Progenitor cell of endocrine pancreas (in vitro differentiated cells): ENCODE measurements around the gene ISYNA1. TPM values are rescaled to one million over a fixed set of nuclear protein-coding genes. Genes with fewer than 3 reads are reported as not detected.

Experiments used
- DNase-seq: peaks from one replicate; pipeline ENCODE4 v3.0.0; 2021; ENCODE audit warnings: low spot score; ENCODE audit not compliant: unreplicated experiment
- H3K27ac Mint-ChIP-seq: 2 replicates; pipeline ENCODE4 v1.8.0; 2021; ENCODE audit warnings: mild to moderate bottlenecking, moderate library complexity, mixed read lengths
- H3K27me3 Mint-ChIP-seq: 2 replicates; pipeline ENCODE4 v1.8.0; 2021; ENCODE audit warnings: mixed read lengths
- H3K36me3 Mint-ChIP-seq: 2 replicates; pipeline ENCODE4 v1.8.0; 2022; ENCODE audit warnings: mixed read lengths; ENCODE audit not compliant: insufficient read depth
- H3K4me1 Mint-ChIP-seq: 2 replicates; pipeline ENCODE4 v1.8.0; 2021; ENCODE audit warnings: low read depth, mixed read lengths
- H3K4me3 Mint-ChIP-seq: 2 replicates; pipeline ENCODE4 v1.8.0; 2021; ENCODE audit warnings: low read depth, mild to moderate bottlenecking, moderate library complexity, mixed read lengths
- H3K9me3 Mint-ChIP-seq: 2 replicates; pipeline ENCODE4 v1.8.0; 2021; ENCODE audit warnings: low read depth, mixed read lengths
- total RNA-seq: library from RNA; stranded (reverse); gene quantifications from 2 replicates; pipeline ENCODE4 v1.2.1, GENCODE V29; 2021
- TF ChIP-seq, protein P1 (sequence below): fragments of 200-600 bp; sonication (generic); IDR thresholded peaks from one replicate; pipeline ENCODE4 v1.5.0; 2021; ENCODE audit warnings: antibody characterized with exemption, mild to moderate bottlenecking; ENCODE audit not compliant: unreplicated experiment

ISYNA1 gene
- total RNA-seq, 1 donor from 2014 or later = 234 TPM

DNA sequence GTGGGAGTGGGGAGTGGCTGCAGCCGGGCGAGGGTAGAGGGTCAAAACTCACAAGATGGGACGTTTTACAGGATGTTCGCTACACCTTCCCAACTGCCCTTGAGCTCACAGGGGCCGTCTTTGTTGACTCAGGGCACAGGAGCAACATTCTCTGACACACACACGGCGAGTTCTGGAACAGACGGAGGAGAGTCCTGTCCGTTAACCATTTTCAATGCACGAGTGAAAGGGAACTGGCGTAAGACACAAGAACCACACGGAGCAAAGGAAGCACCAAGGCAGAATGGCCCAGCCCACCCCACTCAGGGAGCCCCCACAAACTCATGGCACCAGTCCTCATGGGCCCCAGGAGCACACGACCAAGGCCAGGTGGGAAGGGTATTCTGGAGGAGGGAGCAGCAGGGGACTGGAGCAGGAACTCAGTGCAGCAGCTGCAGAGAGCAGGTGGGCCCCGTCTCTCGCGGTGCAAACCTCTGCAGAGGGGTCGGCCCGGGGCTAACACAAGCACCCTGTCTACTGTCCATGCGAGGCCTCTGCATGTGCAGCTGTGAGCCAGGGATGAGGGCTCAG is 37.9 kb upstream of the ISYNA1 start:
- Mint-ChIP-seq H3K27me3 (no peaks in the 10 kb centered on the region), H3K4me1 (peaks cover 8% of the 10 kb centered on the region), H3K36me3 (no peaks in the 10 kb centered on the region), H3K4me3 (no peak overlapping the region), H3K27ac (no peak overlapping the region), H3K9me3 (no peaks in the 10 kb centered on the region)
- DNase-seq = no peak
- TF ChIP-seq, protein P1, sequence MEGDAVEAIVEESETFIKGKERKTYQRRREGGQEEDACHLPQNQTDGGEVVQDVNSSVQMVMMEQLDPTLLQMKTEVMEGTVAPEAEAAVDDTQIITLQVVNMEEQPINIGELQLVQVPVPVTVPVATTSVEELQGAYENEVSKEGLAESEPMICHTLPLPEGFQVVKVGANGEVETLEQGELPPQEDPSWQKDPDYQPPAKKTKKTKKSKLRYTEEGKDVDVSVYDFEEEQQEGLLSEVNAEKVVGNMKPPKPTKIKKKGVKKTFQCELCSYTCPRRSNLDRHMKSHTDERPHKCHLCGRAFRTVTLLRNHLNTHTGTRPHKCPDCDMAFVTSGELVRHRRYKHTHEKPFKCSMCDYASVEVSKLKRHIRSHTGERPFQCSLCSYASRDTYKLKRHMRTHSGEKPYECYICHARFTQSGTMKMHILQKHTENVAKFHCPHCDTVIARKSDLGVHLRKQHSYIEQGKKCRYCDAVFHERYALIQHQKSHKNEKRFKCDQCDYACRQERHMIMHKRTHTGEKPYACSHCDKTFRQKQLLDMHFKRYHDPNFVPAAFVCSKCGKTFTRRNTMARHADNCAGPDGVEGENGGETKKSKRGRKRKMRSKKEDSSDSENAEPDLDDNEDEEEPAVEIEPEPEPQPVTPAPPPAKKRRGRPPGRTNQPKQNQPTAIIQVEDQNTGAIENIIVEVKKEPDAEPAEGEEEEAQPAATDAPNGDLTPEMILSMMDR = no peak

DNA sequence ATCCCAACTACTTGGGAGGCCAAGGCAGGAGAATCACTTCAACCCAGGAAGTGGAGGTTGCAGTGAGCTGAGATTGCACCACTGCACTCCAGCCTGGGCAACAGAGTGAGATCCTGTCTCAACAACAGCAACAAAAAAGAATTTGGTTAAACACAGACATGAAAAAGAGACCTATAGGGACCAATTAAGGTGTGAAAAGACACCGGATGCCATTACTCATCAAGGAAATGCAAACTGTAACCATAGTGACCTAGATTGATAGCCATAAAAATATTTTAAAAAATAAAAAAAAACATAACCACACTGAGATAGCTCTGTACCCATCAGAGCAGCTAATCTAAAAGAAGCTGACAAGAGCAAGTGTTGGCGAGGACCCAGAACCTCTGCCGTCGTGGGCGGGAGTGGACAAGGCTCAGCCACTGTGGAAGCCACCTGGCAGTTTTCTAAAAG is 37.1 kb upstream of the ISYNA1 start:
- no peak overlapping the region for H3K4me3 Mint-ChIP-seq
- H3K36me3 Mint-ChIP-seq = no peaks in the 10 kb centered on the region
- TF ChIP-seq, protein P1 = no peak
- no peaks in the 10 kb centered on the region for H3K27me3 Mint-ChIP-seq
- DNase-seq = no peak
- H3K9me3 Mint-ChIP-seq = no peaks in the 10 kb centered on the region
- peaks cover 8% of the 10 kb centered on the region for H3K4me1 Mint-ChIP-seq
- peak overlapping the region; percentile 75 for H3K27ac Mint-ChIP-seq

DNA sequence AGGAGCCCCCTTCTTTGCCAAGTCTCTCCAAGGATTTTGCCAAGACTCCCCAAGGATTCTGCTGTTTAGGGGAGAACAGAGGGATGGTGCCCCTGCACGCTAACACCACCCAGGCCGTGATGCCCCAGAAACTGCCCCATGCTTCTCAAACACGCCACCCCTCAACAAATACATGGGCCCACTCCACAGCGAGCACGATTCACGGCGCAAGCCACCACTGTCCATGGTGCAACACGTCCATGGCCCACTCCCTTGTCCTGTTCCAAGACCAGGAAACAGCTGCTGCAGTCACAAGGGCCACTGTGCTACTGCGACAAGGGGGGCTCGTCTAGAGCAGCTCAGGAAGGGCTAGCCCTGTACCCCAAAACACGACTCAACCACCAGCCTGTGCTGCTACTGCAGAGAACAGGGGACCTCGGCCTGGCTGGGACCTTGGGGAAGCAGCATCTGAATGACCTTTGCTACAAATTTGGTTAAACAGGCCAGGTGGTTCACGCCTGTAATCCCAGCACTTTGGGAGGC is 36.5 kb upstream of the ISYNA1 start:
- H3K4me1 Mint-ChIP-seq = peaks cover 12% of the 10 kb centered on the region
- H3K27me3 Mint-ChIP-seq = no peaks in the 10 kb centered on the region
- H3K4me3 Mint-ChIP-seq = no peak overlapping the region
- no peak for DNase-seq
- H3K36me3 Mint-ChIP-seq = no peaks in the 10 kb centered on the region
- TF ChIP-seq, protein P1 = no peak
- H3K27ac Mint-ChIP-seq = no peak overlapping the region
- no peaks in the 10 kb centered on the region for H3K9me3 Mint-ChIP-seq

DNA sequence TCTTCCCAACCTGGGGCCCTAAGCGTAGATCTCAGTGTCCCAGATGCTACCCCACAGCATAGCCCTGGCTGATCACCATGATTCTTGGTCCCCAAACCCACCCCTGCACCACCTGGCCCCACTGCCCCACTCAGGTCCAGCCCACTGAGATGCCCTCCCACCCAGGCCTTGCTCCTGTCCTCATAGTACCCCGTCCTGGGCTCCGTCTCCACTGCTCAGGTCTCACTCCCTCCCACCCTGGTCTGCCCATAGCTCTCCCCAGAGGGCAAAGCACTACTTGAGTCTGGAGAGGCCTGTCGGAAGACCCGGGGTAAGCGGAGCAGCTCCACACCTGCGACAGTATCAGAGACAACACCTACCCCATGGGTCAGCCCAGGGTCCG is 35.8 kb upstream of the ISYNA1 start:
- no peaks in the 10 kb centered on the region for H3K27me3 Mint-ChIP-seq
- DNase-seq = no peak
- H3K36me3 Mint-ChIP-seq = no peaks in the 10 kb centered on the region
- H3K27ac Mint-ChIP-seq = no peak overlapping the region
- peaks cover 16% of the 10 kb centered on the region for H3K4me1 Mint-ChIP-seq
- TF ChIP-seq, protein P1 = no peak
- no peaks in the 10 kb centered on the region for H3K9me3 Mint-ChIP-seq
- no peak overlapping the region for H3K4me3 Mint-ChIP-seq

DNA sequence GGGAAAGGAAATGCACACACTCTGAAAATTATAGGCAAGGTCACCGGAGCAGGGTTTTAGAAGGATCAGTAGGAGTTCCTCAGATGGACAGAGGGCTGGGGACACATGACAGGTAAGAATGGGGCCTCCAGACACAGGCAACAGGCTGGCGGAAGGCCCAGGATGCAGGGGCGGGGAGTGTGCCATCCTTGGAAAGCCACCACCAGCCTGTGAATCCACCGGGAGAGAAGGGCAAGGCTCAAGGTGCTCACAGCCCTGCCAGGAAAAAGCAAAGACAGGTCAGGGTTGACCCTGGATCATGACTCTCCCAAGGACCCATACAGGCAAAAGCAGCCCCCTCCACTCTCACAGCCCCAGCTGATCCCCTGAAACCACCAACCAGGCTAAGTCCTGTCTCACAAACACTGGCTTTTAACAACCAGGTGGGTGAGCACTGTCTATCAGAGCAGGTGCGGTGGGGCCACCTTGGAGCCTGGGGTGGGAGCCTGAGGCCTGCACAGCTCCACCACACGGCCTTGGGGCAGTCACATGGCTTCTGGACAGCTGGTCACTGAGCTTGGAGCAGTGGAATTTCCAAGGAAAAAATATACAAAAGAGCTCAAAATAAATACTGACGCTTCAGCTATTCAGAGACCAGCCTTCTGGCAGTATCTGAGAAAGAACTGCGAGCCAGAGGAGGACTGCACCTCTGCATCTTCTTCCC is 35.2 kb upstream of the ISYNA1 start:
- TF ChIP-seq, protein P1 = no peak
- Mint-ChIP-seq H3K4me3 (no peak overlapping the region), H3K27me3 (no peaks in the 10 kb centered on the region), H3K4me1 (peaks cover 17% of the 10 kb centered on the region), H3K27ac (no peak overlapping the region), H3K36me3 (no peaks in the 10 kb centered on the region), H3K9me3 (no peaks in the 10 kb centered on the region)
- DNase-seq = no peak
